Neural progenitor cell (in vitro differentiated cells): ENCODE measurements around the gene TDRD10.

Experiments used
- EZH2 ChIP-seq: fragments of 200-600 bp; sonication (generic); IDR thresholded peaks from 2 replicates; pipeline ENCODE4 v1.6.1; 2017; ENCODE audit warnings: antibody characterized with exemption, mild to moderate bottlenecking, moderate library complexity
- TF ChIP-seq, protein P1 (sequence below): fragments of 200-600 bp; sonication (generic); IDR thresholded peaks from 2 replicates; pipeline ENCODE4 v1.5.1; 2017; ENCODE audit warnings: antibody characterized with exemption, mild to moderate bottlenecking

GRCh38 chr1:154573168-154573510 is 71.1 kb downstream of the TDRD10 start:
- TF ChIP-seq, protein P1, sequence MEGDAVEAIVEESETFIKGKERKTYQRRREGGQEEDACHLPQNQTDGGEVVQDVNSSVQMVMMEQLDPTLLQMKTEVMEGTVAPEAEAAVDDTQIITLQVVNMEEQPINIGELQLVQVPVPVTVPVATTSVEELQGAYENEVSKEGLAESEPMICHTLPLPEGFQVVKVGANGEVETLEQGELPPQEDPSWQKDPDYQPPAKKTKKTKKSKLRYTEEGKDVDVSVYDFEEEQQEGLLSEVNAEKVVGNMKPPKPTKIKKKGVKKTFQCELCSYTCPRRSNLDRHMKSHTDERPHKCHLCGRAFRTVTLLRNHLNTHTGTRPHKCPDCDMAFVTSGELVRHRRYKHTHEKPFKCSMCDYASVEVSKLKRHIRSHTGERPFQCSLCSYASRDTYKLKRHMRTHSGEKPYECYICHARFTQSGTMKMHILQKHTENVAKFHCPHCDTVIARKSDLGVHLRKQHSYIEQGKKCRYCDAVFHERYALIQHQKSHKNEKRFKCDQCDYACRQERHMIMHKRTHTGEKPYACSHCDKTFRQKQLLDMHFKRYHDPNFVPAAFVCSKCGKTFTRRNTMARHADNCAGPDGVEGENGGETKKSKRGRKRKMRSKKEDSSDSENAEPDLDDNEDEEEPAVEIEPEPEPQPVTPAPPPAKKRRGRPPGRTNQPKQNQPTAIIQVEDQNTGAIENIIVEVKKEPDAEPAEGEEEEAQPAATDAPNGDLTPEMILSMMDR = no peak
- TF ChIP-seq EZH2 = no peak
